ENCODE data around the gene ZNF564. TPM values are rescaled to one million over a fixed set of nuclear protein-coding genes. Genes with fewer than 3 reads are reported as not detected.

The ZNF564 gene
- total and polyA plus RNA-seq, 10 of the 15 experiments (the other 5 are each of a cell fraction or from before 2014, with no cell fraction given): 1.5 to 8.9 (median 5.4) TPM

DNA sequence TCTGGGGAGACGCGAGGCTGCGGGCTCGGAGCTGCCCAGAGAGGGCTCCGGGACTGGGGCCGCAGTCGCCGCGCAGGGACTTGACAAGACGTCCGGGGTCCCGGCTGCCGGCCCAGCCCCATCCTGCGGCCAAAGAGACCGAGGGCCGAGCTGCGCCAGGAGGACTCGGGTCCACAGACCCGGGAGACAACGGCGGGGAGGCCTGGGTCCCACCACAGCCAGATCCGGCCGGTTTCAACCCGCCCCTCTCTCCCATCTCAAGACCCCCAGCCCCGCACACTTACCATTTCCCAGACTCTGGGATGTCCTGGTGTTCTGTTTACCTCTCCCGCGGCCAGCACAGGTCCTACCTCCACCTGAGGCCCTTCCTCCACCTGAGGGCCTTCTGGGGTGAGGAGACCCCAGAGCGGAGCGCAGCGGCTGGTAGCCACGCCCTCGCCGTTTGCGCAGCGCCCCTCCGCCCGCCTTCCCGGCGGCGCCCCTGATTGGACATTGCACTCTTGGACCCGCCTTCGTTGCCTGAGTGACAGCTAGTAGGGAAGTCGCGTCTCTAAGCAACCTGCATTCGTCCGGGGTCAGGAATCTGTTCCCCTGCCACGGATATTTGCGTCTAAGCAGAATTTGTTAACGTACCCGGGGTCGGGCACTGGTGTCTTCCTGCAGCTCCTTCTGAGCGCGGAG is 66.8 kb downstream of the ZNF564 start, which contains the start of gene ZNF709 (continued):
- TF ChIP-seq, protein P1, sequence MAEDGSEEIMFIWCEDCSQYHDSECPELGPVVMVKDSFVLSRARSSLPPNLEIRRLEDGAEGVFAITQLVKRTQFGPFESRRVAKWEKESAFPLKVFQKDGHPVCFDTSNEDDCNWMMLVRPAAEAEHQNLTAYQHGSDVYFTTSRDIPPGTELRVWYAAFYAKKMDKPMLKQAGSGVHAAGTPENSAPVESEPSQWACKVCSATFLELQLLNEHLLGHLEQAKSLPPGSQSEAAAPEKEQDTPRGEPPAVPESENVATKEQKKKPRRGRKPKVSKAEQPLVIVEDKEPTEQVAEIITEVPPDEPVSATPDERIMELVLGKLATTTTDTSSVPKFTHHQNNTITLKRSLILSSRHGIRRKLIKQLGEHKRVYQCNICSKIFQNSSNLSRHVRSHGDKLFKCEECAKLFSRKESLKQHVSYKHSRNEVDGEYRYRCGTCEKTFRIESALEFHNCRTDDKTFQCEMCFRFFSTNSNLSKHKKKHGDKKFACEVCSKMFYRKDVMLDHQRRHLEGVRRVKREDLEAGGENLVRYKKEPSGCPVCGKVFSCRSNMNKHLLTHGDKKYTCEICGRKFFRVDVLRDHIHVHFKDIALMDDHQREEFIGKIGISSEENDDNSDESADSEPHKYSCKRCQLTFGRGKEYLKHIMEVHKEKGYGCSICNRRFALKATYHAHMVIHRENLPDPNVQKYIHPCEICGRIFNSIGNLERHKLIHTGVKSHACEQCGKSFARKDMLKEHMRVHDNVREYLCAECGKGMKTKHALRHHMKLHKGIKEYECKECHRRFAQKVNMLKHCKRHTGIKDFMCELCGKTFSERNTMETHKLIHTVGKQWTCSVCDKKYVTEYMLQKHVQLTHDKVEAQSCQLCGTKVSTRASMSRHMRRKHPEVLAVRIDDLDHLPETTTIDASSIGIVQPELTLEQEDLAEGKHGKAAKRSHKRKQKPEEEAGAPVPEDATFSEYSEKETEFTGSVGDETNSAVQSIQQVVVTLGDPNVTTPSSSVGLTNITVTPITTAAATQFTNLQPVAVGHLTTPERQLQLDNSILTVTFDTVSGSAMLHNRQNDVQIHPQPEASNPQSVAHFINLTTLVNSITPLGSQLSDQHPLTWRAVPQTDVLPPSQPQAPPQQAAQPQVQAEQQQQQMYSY (CRISPR knock-in tag; IDR thresholded peaks at IDR 0.05): no peak
- TF ChIP-seq, protein P2, sequence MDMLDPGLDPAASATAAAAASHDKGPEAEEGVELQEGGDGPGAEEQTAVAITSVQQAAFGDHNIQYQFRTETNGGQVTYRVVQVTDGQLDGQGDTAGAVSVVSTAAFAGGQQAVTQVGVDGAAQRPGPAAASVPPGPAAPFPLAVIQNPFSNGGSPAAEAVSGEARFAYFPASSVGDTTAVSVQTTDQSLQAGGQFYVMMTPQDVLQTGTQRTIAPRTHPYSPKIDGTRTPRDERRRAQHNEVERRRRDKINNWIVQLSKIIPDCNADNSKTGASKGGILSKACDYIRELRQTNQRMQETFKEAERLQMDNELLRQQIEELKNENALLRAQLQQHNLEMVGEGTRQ (IDR thresholded peaks at IDR 0.05; ENCODE audit: borderline replicate concordance, low read depth, low read length): no peak
- TF ChIP-seq EP300 (IDR thresholded peaks at IDR 0.05; ENCODE audit: borderline replicate concordance in 1 of 2, control insufficient read depth in 1 of 2, low read depth in 2 of 2, low read length in 2 of 2): no peak
- peak; percentile 45; the same call in 1 of the 2 replicates for TF ChIP-seq CREM (IDR thresholded peaks at IDR 0.05; ENCODE audit: low read depth)
- TF ChIP-seq RELA (IDR thresholded peaks at IDR 0.05; ENCODE audit: borderline replicate concordance, partially characterized antibody): peak; percentile 12
- TF ChIP-seq CHD2 (IDR thresholded peaks at IDR 0.05; ENCODE audit: borderline replicate concordance, low read depth, low read length): peak; percentile 68; the same call in 1 of the 2 replicates
- TF ChIP-seq, protein P3, sequence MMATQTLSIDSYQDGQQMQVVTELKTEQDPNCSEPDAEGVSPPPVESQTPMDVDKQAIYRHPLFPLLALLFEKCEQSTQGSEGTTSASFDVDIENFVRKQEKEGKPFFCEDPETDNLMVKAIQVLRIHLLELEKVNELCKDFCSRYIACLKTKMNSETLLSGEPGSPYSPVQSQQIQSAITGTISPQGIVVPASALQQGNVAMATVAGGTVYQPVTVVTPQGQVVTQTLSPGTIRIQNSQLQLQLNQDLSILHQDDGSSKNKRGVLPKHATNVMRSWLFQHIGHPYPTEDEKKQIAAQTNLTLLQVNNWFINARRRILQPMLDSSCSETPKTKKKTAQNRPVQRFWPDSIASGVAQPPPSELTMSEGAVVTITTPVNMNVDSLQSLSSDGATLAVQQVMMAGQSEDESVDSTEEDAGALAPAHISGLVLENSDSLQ (IDR thresholded peaks at IDR 0.05): peak; percentile 99
- TF ChIP-seq SUPT20H (IDR thresholded peaks at IDR 0.05; ENCODE audit: borderline replicate concordance, control insufficient read depth, low read depth, low read length): no peak
- peak; percentile 87 for TF ChIP-seq SP1 (IDR thresholded peaks at IDR 0.05; ENCODE audit: low read depth, low read length)
- no peak for TF ChIP-seq CBX5 (IDR thresholded peaks at IDR 0.05; ENCODE audit: low read depth)
- TF ChIP-seq HDGF (IDR thresholded peaks at IDR 0.05): no peak
- TF ChIP-seq, protein P4, sequence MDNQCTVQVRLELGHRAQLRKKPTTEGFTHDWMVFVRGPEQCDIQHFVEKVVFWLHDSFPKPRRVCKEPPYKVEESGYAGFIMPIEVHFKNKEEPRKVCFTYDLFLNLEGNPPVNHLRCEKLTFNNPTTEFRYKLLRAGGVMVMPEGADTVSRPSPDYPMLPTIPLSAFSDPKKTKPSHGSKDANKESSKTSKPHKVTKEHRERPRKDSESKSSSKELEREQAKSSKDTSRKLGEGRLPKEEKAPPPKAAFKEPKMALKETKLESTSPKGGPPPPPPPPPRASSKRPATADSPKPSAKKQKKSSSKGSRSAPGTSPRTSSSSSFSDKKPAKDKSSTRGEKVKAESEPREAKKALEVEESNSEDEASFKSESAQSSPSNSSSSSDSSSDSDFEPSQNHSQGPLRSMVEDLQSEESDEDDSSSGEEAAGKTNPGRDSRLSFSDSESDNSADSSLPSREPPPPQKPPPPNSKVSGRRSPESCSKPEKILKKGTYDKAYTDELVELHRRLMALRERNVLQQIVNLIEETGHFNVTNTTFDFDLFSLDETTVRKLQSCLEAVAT (IDR thresholded peaks at IDR 0.05): 0 out of 2 replicates have a peak, but pooled peaks have one; percentile 22
- TF ChIP-seq POU2F2 (IDR thresholded peaks at IDR 0.05; ENCODE audit: borderline replicate concordance, low read depth, low read length): 0 out of 3 replicates have a peak, but pooled peaks have one; percentile 29
- TF ChIP-seq, protein P5, sequence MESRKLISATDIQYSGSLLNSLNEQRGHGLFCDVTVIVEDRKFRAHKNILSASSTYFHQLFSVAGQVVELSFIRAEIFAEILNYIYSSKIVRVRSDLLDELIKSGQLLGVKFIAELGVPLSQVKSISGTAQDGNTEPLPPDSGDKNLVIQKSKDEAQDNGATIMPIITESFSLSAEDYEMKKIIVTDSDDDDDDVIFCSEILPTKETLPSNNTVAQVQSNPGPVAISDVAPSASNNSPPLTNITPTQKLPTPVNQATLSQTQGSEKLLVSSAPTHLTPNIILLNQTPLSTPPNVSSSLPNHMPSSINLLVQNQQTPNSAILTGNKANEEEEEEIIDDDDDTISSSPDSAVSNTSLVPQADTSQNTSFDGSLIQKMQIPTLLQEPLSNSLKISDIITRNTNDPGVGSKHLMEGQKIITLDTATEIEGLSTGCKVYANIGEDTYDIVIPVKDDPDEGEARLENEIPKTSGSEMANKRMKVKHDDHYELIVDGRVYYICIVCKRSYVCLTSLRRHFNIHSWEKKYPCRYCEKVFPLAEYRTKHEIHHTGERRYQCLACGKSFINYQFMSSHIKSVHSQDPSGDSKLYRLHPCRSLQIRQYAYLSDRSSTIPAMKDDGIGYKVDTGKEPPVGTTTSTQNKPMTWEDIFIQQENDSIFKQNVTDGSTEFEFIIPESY (IDR thresholded peaks at IDR 0.05): no peak
- TF ChIP-seq DPF2 (IDR thresholded peaks at IDR 0.05): peak; percentile 92
- TF ChIP-seq POLR2AphosphoS5 (IDR thresholded peaks at IDR 0.05; ENCODE audit: low read length): peak; percentile 71; the same call in 1 of the 2 replicates

Measured in GM12878 (cell line).